OCI-LY1 (cell line): ENCODE results near the gene TFF3.

ENCODE experiments used
- H2AFZ ChIP-seq: fragments of 200-600 bp; sonication (generic), shearing (Covaris generic); 2 replicates; pipeline ENCODE4 v1.6.0; 2014; ENCODE audit warnings: antibody characterized with exemption, mild to moderate bottlenecking, low read length
- H3F3A ChIP-seq: fragments of 200-600 bp; sonication (generic), shearing (Covaris generic); 2 replicates; pipeline ENCODE4 v1.6.0; 2014; ENCODE audit warnings: mild to moderate bottlenecking, antibody characterized with exemption, low read length, moderate library complexity; ENCODE audit not compliant: insufficient read depth
- H3K27ac ChIP-seq: fragments of 200-600 bp; sonication (generic); 2 replicates; pipeline ENCODE4 v1.5.1; 2014; ENCODE audit warnings: low read length, mixed run types, mild to moderate bottlenecking, low read depth; ENCODE audit not compliant: poor library complexity, severe bottlenecking
- H3K27me3 ChIP-seq: fragments of 200-600 bp; sonication (generic); 2 replicates; pipeline ENCODE4 v1.6.0; 2014; ENCODE audit warnings: antibody characterized with exemption, mild to moderate bottlenecking, low read length, moderate library complexity; ENCODE audit not compliant: insufficient read depth
- H3K36me3 ChIP-seq: fragments of 200-600 bp; sonication (generic); 2 replicates; pipeline ENCODE4 v1.6.1; 2014; ENCODE audit warnings: mild to moderate bottlenecking, antibody characterized with exemption, low read length, moderate library complexity, mixed read lengths; ENCODE audit not compliant: insufficient read depth
- H3K4me1 ChIP-seq: fragments of 200-600 bp; sonication (generic); 2 replicates; pipeline ENCODE4 v1.5.1; 2014; ENCODE audit warnings: mild to moderate bottlenecking, low read length, moderate library complexity; ENCODE audit not compliant: insufficient read depth, severe bottlenecking
- H3K4me2 ChIP-seq: fragments of 200-600 bp; sonication (generic), shearing (Covaris generic); 2 replicates; pipeline ENCODE4 v1.6.1; 2014; ENCODE audit warnings: low read length
- H3K4me3 ChIP-seq: fragments of 200-600 bp; sonication (generic); 2 replicates; pipeline ENCODE4 v1.5.1; 2014; ENCODE audit warnings: low read length, low read depth, mild to moderate bottlenecking, mixed read lengths; ENCODE audit not compliant: poor library complexity, severe bottlenecking
- H3K79me2 ChIP-seq: fragments of 200-600 bp; shearing (Covaris generic); 2 replicates; pipeline ENCODE4 v1.6.1; 2016; ENCODE audit warnings: mixed run types, low read length, mixed read lengths; ENCODE audit not compliant: insufficient read depth
- H3K9ac ChIP-seq: fragments of 200-600 bp; sonication (generic), shearing (Covaris generic); 2 replicates; pipeline ENCODE4 v1.6.1; 2014; ENCODE audit warnings: mild to moderate bottlenecking, low read length, mixed read lengths
- H3K9me2 ChIP-seq: fragments of 200-600 bp; sonication (generic), shearing (Covaris generic); 2 replicates; pipeline ENCODE4 v1.6.1; 2014; ENCODE audit warnings: low read depth, mild to moderate bottlenecking, low read length, mixed read lengths
- H3K9me3 ChIP-seq: fragments of 200-600 bp; shearing (Covaris generic); 2 replicates; pipeline ENCODE4 v1.6.1; 2014; ENCODE audit warnings: low read length, mixed read lengths
- H4K20me1 ChIP-seq: fragments of 200-600 bp; sonication (generic), shearing (Covaris generic); 2 replicates; pipeline ENCODE4 v1.6.0; 2016; ENCODE audit warnings: mild to moderate bottlenecking, low read length; ENCODE audit not compliant: insufficient read depth
- EZH2 ChIP-seq: fragments of 200-600 bp; sonication (generic), shearing (Covaris generic); IDR thresholded peaks from 2 replicates; pipeline ENCODE4 v1.8.0; 2017; ENCODE audit warnings: borderline replicate concordance, mixed run types, mild to moderate bottlenecking, antibody characterized with exemption, low read length, moderate library complexity, mixed read lengths
- TF ChIP-seq, protein P1 (sequence below): fragments of 200-600 bp; sonication (generic), shearing (Covaris generic); IDR thresholded peaks from 2 replicates; pipeline ENCODE4 v1.5.1; 2017; ENCODE audit warnings: mild to moderate bottlenecking, antibody characterized with exemption, low read length, moderate library complexity, mixed read lengths

The TFF3 gene

DNA sequence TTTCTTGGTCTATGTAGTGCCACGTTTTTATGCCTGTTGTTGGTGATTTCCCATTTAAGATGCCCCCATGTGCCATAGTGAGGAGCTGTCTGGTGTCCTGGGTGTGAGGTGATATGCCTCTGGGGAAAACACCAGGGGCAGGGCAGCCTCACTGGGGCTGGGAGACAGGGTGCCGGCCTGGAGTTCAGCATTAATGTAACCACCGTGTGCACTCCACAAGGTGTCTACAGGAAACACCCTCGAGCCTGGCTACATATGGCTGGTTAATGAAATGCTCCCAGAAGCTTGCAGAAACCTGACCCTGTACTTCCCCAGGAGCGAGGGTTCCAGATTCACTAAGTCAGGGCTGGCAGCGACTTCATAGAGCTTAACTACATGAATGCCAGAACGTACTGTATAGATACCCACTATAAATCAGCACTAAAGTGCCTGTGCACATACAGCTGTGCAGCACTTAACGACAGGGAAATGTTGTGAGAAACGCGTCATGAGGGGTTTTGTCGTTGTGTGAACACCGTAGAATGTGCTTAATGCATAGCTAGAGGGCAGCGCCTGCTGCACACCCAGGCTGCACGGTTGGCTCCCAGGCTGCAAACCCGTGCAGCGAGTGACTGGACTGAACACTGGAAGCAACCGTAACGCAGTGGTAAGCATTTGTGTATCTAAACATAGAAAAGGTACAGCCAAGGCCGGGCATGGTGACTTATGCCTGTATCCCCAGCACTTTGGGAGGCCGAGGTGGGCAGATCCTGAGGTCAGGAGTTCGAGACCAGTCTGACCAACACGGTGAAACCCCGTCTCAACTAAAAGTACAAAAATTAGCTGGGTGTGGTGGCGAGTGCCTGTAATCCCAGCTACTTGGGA lies 25.2 kb upstream of the TFF3 start:
- Histone ChIP-seq H3K9me2 (no peaks in the 10 kb centered on the region), H2AFZ (no peak overlapping the region), H3K4me1 (no peaks in the 10 kb centered on the region), H3K4me2 (no peak overlapping the region), H3K36me3 (no peaks in the 10 kb centered on the region), H3F3A (no peaks in the 10 kb centered on the region), H3K79me2 (no peaks in the 10 kb centered on the region), H3K27me3 (peaks cover 4% of the 10 kb centered on the region; the same call in 1 of the 2 replicates), H4K20me1 (no peaks in the 10 kb centered on the region), H3K4me3 (no peak overlapping the region), H3K9me3 (peaks cover 4% of the 10 kb centered on the region; the same call in 1 of the 2 replicates), H3K9ac (no peak overlapping the region), H3K27ac (no peak overlapping the region)
- TF ChIP-seq EZH2 = no peak
- TF ChIP-seq, protein P1, sequence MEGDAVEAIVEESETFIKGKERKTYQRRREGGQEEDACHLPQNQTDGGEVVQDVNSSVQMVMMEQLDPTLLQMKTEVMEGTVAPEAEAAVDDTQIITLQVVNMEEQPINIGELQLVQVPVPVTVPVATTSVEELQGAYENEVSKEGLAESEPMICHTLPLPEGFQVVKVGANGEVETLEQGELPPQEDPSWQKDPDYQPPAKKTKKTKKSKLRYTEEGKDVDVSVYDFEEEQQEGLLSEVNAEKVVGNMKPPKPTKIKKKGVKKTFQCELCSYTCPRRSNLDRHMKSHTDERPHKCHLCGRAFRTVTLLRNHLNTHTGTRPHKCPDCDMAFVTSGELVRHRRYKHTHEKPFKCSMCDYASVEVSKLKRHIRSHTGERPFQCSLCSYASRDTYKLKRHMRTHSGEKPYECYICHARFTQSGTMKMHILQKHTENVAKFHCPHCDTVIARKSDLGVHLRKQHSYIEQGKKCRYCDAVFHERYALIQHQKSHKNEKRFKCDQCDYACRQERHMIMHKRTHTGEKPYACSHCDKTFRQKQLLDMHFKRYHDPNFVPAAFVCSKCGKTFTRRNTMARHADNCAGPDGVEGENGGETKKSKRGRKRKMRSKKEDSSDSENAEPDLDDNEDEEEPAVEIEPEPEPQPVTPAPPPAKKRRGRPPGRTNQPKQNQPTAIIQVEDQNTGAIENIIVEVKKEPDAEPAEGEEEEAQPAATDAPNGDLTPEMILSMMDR = no peak

DNA sequence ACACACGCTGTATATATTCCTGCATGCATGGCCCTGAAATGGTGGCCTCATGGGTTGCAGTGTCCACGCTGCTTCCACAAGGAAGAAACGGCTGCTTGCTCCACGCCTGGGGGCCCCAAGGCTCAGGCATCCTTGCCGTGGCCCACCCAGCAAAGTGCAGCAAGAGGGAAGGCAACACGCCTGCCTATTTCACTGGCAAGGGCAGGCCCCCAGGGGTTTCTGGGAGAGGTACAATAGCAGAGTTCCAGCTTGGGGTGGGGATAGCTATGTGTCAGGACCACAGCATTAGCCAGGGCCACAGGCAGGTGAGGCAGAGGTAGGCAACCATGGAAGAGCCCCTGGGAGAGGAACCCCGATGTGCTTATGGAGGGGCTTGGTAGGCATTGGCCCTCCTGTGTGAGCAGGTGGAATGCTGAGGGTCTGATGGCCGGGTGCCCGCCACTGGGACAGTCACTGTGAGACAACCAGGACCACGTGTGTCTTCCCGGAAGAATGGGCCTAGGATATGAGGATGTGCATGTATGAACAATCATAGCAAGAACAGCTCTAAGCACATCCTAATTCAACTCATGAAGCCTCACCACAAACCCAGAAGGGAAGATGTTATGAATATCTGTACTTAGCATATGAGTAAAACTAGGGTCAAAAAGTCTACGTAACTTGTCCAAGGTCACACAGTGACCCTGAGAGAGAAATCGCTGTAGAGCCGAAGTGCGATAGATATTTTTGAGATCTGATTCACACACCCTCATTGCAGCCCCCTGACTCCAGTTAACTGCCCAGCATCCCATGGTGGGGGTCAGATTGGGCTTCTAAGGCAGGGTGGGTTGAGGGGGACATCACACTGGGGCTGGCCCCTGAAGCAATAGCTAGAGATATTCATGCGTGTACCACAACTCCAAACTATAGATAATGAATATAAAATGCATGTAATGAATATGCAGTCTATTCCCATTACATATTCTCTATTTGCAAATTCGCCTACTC lies 23.8 kb upstream of the TFF3 start:
- Histone ChIP-seq H3K9ac (no peak overlapping the region), H3K27me3 (peaks cover 4% of the 10 kb centered on the region; the same call in 1 of the 2 replicates), H4K20me1 (no peaks in the 10 kb centered on the region), H3K27ac (no peak overlapping the region), H3K79me2 (no peaks in the 10 kb centered on the region), H2AFZ (no peak overlapping the region), H3K36me3 (no peaks in the 10 kb centered on the region), H3K4me2 (no peak overlapping the region), H3K9me2 (no peaks in the 10 kb centered on the region), H3K4me3 (no peak overlapping the region), H3K9me3 (peaks cover 4% of the 10 kb centered on the region; the same call in 1 of the 2 replicates), H3K4me1 (no peaks in the 10 kb centered on the region), H3F3A (no peaks in the 10 kb centered on the region)
- TF ChIP-seq EZH2 = no peak
- TF ChIP-seq, protein P1 = no peak

DNA sequence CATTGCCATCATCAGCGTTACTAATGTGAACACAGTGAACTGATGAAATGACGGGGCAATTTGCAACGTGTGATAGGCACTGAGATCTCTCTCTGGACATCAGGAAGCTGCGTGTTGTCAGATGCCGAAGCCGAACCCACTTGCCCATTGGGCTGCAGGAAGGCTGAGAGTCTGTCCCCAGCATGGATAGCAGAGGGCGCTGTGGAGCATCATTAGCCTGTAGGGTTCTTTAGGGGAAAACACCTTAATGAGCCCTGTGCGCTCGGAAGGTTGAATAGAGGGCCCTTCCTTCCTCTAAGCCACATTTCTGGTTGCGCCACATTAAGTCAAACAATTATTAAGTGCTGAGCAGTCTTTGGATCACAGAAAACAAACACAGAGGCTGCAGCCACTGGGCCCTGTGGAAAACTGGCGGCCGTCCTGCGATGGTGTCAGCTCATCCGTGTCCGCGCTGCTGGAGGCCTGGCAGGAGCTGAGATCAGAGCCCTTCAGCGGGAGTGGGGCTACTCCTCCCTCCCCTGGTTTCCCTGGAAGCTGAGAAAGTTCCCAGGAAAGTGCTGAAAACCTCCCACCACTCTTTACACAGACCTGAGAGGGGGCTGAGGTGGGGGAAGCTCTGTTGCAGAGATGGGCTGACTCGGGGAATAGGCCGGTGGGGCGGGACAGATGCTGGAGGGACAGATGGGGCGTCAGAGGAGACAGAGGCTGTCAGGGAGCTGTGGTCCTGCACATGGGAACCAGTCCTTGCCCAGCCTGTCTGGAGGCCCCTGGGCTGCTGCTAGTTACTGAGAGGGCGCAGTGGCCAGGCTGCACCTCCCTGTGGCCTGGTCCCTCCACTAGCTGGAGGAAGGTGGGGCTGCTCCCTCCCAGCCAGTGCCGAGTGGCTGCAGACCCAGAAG lies 22.9 kb upstream of the TFF3 start:
- H2AFZ ChIP-seq = no peak overlapping the region
- no peak overlapping the region for H3K4me2 ChIP-seq
- H3K27ac ChIP-seq = no peak overlapping the region

More for the DNA sequence above, 22.9 kb upstream of the TFF3 start:
- H3K4me3 ChIP-seq = no peak overlapping the region
- H4K20me1 ChIP-seq = no peaks in the 10 kb centered on the region
- H3F3A ChIP-seq = no peaks in the 10 kb centered on the region
- no peaks in the 10 kb centered on the region for H3K9me2 ChIP-seq
- H3K79me2 ChIP-seq = no peaks in the 10 kb centered on the region
- no peaks in the 10 kb centered on the region for H3K36me3 ChIP-seq
- H3K9ac ChIP-seq = no peak overlapping the region
- H3K4me1 ChIP-seq = no peaks in the 10 kb centered on the region
- peaks cover 4% of the 10 kb centered on the region; the same call in 1 of the 2 replicates for H3K27me3 ChIP-seq
- TF ChIP-seq, protein P1 = peak; percentile 78
- no peak for TF ChIP-seq EZH2
- H3K9me3 ChIP-seq = peaks cover 4% of the 10 kb centered on the region; the same call in 1 of the 2 replicates
